HG03558 (cell line): ENCODE results near the gene KIF16B.

Experiments used
- ATAC-seq: cut with Tn5 transposase; IDR thresholded peaks from one replicate; pipeline ENCODE4 v1.9.1; 2021; ENCODE audit warnings: moderate number of reproducible peaks; ENCODE audit not compliant: unreplicated experiment; ENCODE audit errors: extremely low read depth

The KIF16B gene

DNA sequence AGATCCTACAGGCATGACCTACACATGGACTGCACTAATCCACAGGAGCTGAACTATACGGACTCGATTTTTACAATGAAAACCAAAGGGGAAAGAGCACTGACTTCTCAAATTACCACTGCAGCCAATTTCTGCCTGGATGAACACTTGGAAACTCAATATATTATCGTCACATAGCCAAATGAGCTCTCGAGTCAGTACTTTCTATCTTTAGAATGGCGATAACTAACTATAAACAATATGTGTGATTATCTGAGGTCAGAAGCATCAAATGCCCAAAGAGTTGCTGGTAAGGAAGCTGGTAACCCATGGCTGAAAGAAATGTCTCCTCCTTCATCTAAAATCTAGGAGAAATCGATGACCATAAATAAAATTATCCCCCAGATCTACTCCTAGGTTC, 86.7 kb downstream of the KIF16B start:
- no peak for ATAC-seq

DNA sequence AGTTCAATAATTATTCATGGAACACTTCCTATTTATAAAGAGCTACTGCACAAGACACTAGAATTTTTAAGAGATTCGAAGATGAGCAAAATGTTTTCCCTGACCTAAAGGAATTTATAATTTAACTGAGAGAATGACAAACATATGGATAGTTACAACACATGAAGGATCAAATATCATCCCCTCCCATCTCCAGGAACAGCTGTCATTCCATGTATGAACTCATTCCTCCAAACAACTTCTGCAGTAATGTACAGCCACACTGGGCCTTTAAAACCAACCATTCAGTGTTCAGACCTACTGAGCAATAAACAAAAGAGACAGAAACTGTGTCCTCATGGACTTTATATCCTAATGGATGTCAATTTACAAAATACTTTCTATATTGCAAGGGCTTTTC, 87.8 kb downstream of the KIF16B start:
- no peak for ATAC-seq

DNA sequence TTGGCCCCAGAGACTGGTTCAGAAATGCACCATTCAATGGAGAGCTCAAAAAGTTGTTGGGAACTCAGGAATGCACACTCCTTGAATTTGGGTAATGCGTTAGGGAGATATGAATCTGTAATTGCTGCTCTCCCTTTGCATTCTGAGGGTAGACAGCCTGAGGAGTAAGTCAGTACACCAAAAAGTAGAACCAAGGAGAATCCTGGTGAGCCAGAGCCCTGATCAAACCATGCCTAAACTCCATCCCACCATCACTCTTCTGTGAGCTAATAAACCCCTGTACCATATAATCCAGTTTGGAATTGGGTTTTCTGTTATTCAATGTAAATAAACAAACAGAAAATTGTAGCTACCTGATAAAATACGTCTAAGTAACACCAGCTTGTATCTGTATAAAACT, 90.2 kb downstream of the KIF16B start:
- no peak for ATAC-seq

DNA sequence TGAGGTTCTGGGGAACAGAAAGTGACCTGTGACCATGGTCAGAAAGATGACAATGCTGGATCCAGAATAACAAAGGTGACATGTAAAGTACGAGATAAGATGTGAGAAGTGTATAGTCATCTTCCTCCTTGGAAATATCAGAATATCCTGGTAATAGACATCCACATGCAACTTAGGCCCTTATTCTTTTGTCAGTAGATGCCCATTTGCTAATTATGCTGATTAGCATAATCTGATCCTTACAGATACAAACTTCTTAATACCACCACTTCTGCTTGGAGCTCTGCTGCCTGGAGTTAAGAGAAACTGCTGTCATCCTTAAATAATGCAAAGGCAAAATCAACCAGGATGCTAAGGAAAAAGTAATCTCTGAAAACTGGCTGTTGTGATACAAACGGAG, 91.3 kb downstream of the KIF16B start:
- ATAC-seq, result no peak

DNA sequence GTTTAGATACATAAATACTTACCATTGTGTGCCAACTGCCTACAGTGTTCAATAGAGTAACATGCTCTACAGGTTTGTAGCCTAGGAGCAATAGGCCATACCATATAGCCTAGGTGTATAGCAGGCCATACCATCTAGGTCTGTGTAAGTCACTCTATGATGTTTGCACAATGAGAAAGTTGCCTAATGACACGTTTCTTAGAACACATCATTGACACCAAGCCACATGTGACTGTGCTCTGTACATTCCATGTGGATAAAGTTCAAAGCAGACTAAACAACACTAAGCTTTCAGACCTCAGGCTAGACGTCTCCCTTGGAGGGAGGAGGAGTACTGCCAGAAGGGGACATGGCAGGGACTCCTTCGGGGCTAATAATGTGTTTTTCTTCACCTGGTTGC, 93.6 kb downstream of the KIF16B start:
- no peak for ATAC-seq

DNA sequence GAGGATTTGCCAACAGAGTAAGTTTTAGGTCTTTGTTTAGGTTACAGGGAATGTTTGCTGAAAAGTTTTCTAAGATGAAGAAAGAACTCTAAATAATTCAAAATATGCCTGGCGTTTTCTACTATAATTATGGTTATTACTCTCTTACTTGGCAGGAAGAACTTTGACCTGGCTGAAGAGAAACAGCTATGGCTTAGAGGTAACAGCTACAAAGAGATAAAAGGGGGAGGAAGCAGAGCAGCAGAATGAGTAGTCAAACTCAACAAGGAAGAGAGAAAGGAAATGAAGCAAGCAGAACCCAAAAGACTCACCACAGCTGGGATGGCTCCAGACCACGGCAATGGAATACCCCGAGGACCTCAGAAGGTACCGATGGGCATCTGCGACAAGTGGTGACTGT, 95.6 kb downstream of the KIF16B start:
- no peak for ATAC-seq

DNA sequence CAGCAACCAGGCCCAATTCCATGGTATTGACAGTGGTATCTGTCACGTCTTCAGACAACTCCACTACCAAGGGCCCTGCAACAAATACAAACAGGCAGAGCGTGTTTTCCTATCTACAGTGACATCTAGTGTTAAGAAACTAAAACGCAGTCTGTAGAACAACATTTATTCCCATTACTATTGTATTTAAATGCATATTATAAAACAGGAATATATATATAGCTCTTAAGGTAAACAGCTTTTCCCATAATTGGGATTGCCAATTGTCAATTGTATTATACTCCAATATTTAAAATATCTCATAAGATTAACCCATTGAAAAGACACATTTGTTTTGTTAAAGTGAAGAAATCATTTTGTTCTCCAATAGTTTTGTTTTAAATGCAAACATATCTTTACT, 97.2 kb downstream of the KIF16B start:
- ATAC-seq, result no peak

DNA sequence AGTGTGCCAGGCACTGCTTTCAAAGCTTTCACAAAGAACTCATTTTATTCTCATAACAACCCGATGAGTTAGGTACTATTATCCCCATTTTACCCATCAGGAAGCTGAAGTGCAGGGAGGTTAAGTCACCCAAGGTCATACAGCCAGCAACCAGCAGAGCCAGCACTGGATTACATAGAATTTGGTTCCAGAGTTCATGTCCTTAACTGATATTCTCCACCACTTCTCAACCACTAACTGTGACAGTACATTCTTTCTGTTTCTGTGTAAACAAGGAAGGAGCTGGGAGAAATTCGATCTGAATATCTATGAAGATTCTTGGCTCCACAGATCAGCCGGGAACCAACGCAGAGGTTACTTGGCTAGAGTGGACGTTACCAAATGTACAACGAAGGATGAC, 98.0 kb downstream of the KIF16B start:
- no peak for ATAC-seq

DNA sequence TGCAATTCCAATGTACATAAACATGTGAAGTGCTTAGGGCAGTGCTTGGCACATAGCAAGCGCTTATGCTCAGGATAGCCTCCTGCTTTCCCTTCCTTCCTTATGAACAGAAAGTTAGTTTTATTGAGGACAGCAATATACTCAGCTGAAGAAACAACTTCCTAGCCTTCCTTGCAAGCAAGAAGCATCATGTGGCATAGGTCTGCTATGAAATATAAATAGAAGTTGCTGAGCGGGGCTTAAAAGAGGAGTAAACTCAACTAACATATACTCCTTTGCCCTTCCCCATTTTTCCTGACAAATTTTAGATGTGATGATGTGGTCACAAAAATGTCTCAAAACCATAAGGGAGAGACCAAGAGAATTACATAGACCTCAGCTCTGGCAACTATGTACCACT, 98.9 kb downstream of the KIF16B start:
- ATAC-seq, result no peak

DNA sequence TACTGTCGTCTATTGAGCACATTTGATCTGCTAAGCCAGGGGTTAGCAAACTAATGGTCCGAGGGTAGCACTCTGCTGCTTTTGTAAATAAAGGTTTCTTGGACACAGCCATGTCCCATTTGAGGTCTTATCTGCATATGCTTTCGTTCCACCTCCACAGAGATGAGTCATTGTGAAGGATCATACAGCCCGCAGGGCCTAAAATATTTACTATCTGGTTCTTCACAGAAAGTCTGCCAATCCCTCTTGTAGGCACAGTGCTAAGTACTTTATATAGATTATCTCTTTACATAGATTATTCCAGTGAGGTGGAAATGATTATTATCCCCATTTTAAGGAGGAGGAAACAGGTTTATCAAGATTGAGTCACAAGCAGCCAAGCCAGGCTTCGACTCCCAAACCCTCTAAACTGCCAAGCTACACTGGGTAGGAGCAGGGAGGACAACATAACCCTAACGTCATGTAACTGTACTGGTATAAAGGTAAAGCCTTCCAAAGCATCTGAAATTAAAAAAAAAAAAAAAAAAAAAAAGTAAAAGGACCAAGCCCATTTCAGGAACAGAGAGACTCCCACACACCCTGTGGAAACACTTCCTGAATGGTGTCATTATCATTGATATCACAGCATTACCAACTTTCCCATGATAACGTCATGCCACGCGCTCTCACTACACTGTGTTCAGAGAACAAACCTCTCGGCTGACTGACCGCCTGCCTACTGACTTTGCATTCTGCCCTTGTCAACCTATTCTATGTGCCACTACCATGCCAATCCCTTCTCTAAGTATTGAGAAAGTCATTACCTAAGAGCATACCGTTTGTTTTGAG, 101.0 kb downstream of the KIF16B start:
- no peak for ATAC-seq

DNA sequence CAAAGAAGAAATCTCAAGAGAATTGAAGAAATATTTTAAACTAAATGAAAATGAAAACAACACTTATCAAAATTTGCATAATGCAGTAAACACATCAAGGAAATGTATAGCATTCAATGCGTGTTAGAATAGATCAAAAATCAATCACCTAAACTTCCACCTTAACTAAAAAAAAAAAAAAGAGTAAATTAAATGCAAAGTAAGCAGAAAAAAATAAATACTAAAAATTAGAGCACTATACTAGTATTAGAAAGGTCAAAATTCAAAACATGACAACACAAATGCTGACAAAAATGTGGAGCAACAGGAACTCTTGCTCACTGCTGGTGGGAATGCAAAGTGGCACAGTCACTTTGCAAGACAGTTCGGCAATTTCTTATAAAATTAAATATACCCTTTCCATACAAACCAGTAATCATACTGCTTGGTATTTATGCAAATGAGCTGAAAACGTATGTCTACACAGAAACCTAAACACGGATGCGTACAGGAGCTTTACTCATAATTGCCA, 103.8 kb downstream of the KIF16B start:
- no peak for ATAC-seq

DNA sequence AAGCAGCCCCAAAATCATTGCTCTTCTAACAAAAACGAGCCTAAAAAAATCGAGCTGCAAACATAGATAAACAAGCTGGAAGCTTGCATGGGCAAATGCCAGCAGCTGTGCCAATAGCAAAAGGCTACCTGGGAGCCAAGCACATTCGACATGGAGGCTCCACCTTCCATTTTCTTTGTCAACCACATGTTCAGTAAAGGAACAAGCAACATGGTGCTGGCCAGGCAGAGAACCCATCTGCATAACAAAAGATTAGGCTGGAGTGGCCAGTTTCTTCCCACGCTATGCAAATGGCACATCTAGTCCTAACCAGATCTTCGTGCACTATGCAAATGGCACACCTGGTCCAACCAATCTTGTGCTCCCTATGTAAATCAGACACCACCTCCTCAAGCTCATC, 110.5 kb downstream of the KIF16B start:
- ATAC-seq, result no peak

DNA sequence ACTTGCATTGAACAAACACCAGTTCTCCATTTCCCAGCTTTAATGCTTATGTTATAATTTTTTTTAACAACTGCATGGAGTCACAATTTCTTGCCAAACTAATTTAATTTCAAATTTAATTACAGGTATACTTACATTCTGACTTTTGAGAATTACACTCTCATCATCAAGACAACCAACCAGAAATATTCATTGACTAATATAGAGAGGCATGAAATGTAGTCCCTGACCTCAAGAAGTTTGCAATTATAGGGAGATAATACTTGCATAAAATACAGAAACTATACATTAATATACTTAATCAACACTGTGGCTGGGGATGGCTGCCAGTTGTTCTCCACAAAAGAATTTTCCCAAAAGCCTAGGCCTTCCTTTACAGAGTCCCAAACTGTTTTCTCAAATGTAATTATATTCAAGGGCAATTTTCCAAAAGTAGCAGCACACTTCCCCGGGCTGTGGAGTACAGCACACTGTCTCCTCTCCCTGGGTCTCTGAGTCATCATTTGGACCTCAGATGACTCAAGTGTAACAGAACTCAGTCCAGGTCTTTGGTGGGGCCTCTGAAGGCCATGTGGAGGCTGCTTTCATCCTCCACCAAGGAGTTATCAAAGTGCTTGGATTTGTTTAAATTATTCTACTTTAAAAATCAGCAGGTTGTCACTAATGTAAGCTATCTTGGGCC, 114.1 kb downstream of the KIF16B start:
- ATAC-seq, result no peak

DNA sequence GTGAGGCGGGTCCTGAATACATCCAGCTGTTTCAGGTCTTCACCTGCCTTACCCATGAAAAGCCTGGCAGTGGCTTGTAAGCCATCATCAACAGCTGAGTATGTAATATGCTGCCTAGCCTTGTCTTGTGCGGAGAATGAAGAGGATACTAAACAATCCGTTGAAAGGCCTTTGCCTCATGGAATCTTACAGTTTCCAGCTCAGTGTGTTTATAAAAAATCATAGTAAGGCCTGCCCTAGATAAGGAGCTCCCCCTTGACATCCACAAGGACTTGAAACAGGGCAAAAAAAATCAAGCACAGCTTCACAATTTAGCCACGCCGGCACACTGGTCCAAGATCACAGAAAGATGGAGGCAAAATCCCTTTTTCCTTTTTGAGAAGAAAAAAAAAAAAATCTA, 115.7 kb downstream of the KIF16B start:
- no peak for ATAC-seq

DNA sequence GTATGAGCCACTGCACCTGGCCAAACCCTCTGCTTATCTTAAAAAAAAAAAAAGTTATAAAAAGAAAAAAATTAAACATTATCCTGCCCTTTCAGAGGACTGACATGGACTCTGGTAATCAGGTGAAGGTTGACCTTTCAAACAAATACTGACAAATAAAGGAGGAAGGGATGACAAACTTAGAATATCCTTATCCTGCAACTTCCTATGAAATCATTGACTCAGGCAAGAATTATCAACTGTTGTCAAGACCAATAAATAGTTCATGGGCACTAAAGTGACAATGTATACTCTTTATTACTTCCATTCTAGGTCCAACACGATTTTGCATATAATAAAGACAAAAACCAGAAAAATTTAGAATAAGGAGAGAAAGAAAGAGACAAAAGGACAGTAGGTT, 117.9 kb downstream of the KIF16B start:
- ATAC-seq, result no peak

DNA sequence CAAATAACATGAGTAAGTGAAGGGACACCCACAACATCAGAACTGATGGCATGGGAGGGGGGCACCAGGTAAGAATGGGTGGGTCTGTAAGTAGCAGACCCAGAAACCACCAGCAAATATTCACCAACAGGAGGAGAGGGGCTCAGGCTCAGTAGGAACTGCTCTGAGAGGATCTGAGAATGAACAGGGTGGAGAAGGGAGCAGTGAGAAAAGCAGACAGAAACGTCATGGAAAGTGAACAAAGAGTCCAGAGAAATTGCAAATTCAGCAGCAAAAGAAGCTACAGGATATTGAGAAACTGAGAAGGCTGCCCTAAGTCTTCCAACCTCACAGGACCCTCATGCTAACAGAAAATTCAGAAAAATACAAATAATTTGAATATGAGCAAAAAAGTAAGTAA, 121.3 kb downstream of the KIF16B start:
- no peak for ATAC-seq

DNA sequence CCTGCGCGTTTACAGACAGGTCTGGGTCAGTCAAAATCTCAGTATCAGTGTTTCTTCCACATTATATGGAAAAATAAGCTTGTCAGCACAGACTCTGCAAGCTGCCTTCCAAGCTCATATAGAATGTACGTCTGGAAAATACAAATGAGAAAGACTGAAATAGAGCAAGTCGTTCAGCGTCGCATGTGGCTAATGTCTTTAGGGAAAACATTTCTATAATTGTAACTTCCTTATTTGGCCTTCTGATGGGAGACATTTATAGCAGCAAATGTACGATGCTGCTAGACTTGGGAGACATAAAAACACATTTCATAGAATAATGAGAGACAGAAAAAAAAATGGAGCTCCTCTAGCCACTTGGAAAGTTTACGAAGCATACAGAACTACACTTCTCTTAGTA, 122.2 kb downstream of the KIF16B start:
- no peak for ATAC-seq

DNA sequence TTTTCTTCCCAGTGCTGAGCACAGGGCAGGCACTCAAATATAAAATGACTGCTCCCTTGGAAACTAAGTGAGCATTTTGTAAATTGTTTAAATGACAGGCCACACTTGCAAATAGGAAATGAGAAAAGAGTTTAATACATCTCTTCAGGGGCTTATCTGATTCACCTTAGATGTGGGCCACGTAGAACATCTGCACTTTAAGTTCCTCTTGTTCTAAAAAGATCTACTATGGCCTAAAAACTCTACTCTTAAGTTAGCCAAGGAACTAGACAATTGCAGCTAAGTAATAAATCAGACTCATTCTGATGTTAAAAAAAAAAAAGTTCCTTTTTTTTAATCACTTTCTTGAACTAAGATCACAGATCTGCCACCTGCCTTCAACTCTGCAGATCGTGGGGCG, 126.3 kb downstream of the KIF16B start:
- no peak for ATAC-seq

DNA sequence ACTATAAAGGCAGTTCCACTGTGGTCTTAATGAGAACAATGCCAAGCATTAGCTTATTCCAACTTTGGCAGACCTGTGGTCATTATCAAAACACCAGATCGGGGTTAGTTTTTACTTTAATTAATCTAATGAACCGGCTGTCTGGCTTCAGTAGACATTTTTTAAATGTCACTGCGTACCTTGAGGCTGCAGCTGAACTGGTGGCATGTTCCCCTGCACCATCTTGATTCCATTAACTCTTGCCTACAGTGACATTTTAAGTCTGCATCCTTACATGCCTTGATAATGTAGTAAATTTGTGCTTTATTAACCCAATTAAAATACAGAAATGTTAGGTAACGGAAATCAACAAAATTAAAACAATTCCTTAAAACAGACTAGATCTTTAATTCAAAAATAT, 127.0 kb downstream of the KIF16B start:
- no peak for ATAC-seq

DNA sequence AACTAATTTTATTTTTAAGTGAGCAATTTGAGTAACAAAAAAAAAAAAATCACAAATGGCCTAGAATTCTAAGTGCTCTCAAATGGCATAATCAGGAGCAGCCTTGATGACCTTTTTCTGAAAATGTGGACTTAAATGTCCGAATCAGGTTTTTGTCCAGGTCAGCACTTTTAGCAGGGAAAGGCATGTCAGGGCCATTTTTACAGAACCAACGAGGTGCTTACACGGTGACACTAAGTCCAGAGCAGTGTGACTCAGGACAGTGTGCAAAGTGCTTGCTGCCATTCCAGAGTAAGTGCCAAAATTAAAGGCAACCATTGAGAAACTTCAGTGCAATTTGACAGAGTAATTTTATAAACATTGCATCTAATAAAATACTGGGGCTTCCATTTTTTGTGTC, 127.8 kb downstream of the KIF16B start:
- no peak for ATAC-seq

DNA sequence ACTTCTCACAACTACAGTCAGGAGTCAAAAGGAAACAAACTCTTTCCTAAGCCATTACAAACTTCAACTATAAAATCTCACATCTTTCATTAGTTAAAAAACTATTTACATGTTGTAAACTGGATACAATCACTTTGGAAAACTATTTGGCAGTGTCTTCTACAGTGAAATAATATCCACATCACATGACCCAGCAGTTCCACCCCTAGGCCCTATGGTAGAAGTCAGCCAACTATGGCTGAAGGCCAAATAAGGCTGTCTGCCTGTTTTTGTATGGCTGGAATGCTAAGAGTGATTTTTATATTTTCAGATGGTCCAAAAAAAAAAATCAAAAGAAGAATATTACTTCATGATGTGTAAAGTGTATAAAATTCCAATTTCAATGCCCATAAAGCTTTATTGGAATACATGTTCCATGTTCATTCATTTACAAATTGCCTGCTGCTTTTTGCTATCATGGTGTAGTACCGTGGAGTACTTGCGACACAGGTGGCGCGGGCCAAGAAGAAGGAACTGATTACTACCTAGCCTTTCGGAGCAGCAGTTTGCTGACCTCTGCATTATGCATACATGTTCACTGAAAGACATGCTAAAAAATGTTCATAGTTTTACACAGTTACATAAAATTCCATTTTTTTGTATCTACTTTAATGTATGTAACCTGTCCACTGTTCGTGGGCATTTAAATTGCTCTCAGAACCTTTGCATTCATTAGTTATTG, 129.0 kb downstream of the KIF16B start:
- no peak for ATAC-seq
